HG02840 (cell line): ENCODE measurements around the gene MAN1C1.

Source experiments
- ATAC-seq: cut with Tn5 transposase; IDR thresholded peaks from one replicate; pipeline ENCODE4 v1.9.1; 2021; ENCODE audit warnings: mild to moderate bottlenecking, moderate library complexity, moderate number of reproducible peaks; ENCODE audit not compliant: unreplicated experiment, low FRiP score

MAN1C1 gene

GRCh38 chr1:25770541-25771220 lies 154.1 kb downstream of the MAN1C1 start:
- ATAC-seq = no peak

- no peak for ATAC-seq
Measured at GRCh38 chr1:25771221-25772114, 154.9 kb downstream of the MAN1C1 start.

- ATAC-seq = no peak
Measured at GRCh38 chr1:25772164-25772563, 155.6 kb downstream of the MAN1C1 start.

GRCh38 chr1:25772692-25773245 lies 156.2 kb downstream of the MAN1C1 start:
- ATAC-seq = no peak

GRCh38 chr1:25773441-25774125 lies 157.0 kb downstream of the MAN1C1 start:
- no peak for ATAC-seq

GRCh38 chr1:25774206-25774803 lies 157.7 kb downstream of the MAN1C1 start:
- ATAC-seq = no peak

GRCh38 chr1:25774921-25775771 lies 158.6 kb downstream of the MAN1C1 start:
- ATAC-seq = no peak

- no peak for ATAC-seq
Measured at GRCh38 chr1:25779388-25779787, 162.8 kb downstream of the MAN1C1 start.

- ATAC-seq = no peak
Measured at GRCh38 chr1:25779894-25780293, 163.3 kb downstream of the MAN1C1 start.

GRCh38 chr1:25780318-25781129 lies 163.9 kb downstream of the MAN1C1 start:
- no peak for ATAC-seq

GRCh38 chr1:25781130-25781433 lies 164.5 kb downstream of the MAN1C1 start:
- no peak for ATAC-seq

GRCh38 chr1:25782608-25783201 lies 166.1 kb downstream of the MAN1C1 start:
- no peak for ATAC-seq

- no peak for ATAC-seq
Measured at GRCh38 chr1:25784575-25785051, 168.0 kb downstream of the MAN1C1 start.

- ATAC-seq = no peak
Measured at GRCh38 chr1:25785333-25786067, 168.9 kb downstream of the MAN1C1 start.

GRCh38 chr1:25786887-25787759 lies 170.5 kb downstream of the MAN1C1 start:
- ATAC-seq = no peak

GRCh38 chr1:25787760-25788166 lies 171.2 kb downstream of the MAN1C1 start:
- ATAC-seq = no peak

- ATAC-seq = no peak
Measured at GRCh38 chr1:25790472-25790871, 173.9 kb downstream of the MAN1C1 start.
